ENCODE data around the gene BTN1A1. TPM values are rescaled to one million over a fixed set of nuclear protein-coding genes. Genes with fewer than 3 reads are reported as not detected.

BTN1A1 gene
- total RNA-seq, 1 donor from 2014 or later: not detected

DNA sequence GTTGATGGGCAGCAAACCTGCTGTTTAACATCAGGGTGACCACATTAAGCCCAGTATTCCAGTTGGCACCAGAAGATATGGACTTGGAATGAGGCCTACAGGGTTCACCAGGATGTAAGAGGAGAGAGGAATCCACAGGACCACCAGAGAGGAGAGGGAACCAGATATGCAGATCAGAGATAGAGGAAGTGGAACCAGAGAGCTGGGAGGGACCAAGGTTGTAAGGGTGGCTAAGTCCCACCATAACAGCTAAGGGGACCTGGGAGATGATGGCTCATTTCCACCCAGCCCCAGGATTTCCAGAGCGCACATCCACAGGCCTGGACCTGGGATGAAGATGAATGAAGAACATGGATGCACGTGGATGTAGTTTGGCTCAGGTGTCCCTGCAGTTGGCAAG lies 31.3 kb upstream of the BTN1A1 start:
- no peak for TF ChIP-seq EZH2 (IDR thresholded peaks at IDR 0.05; ENCODE audit: insufficient read depth, low read length)
- Histone ChIP-seq H3K27ac (ENCODE audit: low read depth, low read length) (no peak overlapping the region), H3K9me3 (ENCODE audit: insufficient read depth, low read depth, low read length) (no peaks in the 10 kb centered on the region), H3K4me3 (ENCODE audit: insufficient read depth, low read depth, low read length) (no peak overlapping the region), H3K36me3 (ENCODE audit: insufficient read depth, low read length) (peaks cover 46% of the 10 kb centered on the region), H2AFZ (ENCODE audit: low read depth, low read length) (no peak overlapping the region), H3K27me3 (ENCODE audit: insufficient read depth, low read length) (no peaks in the 10 kb centered on the region), H4K20me1 (ENCODE audit: insufficient read depth, low read length) (peaks cover 6% of the 10 kb centered on the region), H3K4me2 (ENCODE audit: low read length) (no peak overlapping the region), H3K4me1 (ENCODE audit: insufficient read depth, low read length) (no peaks in the 10 kb centered on the region), H3K79me2 (ENCODE audit: insufficient read depth, low read length) (no peaks in the 10 kb centered on the region), H3K9ac (ENCODE audit: low read length) (no peak overlapping the region)
- no peaks in the 10 kb centered on the region for H3K27me3 Mint-ChIP-seq (ENCODE audit: low read depth, unreplicated experiment)
- no peaks in the 10 kb centered on the region for H3K4me1 Mint-ChIP-seq (ENCODE audit: low read depth, unreplicated experiment)
- H3K9me3 Mint-ChIP-seq (ENCODE audit: unreplicated experiment): no peaks in the 10 kb centered on the region
- H3K36me3 Mint-ChIP-seq (ENCODE audit: low read depth, unreplicated experiment): peaks cover 46% of the 10 kb centered on the region
- DNase-seq (ENCODE audit: low read depth): no peak
- H3K4me3 Mint-ChIP-seq (ENCODE audit: unreplicated experiment): no peak overlapping the region
- no peak overlapping the region for H3K27ac Mint-ChIP-seq (ENCODE audit: unreplicated experiment)
- FAIRE-seq: no peak

- TF ChIP-seq, protein P1, sequence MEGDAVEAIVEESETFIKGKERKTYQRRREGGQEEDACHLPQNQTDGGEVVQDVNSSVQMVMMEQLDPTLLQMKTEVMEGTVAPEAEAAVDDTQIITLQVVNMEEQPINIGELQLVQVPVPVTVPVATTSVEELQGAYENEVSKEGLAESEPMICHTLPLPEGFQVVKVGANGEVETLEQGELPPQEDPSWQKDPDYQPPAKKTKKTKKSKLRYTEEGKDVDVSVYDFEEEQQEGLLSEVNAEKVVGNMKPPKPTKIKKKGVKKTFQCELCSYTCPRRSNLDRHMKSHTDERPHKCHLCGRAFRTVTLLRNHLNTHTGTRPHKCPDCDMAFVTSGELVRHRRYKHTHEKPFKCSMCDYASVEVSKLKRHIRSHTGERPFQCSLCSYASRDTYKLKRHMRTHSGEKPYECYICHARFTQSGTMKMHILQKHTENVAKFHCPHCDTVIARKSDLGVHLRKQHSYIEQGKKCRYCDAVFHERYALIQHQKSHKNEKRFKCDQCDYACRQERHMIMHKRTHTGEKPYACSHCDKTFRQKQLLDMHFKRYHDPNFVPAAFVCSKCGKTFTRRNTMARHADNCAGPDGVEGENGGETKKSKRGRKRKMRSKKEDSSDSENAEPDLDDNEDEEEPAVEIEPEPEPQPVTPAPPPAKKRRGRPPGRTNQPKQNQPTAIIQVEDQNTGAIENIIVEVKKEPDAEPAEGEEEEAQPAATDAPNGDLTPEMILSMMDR (IDR thresholded peaks at IDR 0.05; ENCODE audit: insufficient read depth, low read depth, low read length): no peak
- TF ChIP-seq EZH2 (IDR thresholded peaks at IDR 0.05; ENCODE audit: insufficient read depth, low read length): no peak
- no peak for DNase-seq (ENCODE audit: low read depth)
- no peak overlapping the region for H3K9ac ChIP-seq (ENCODE audit: low read length)
- no peaks in the 10 kb centered on the region for H3K79me2 ChIP-seq (ENCODE audit: insufficient read depth, low read length)
- H3K4me1 ChIP-seq (ENCODE audit: insufficient read depth, low read length): peaks cover 6% of the 10 kb centered on the region
- no peaks in the 10 kb centered on the region for H3K27me3 ChIP-seq (ENCODE audit: insufficient read depth, low read length)
- H3K4me1 Mint-ChIP-seq (ENCODE audit: low read depth, unreplicated experiment): peaks cover 6% of the 10 kb centered on the region
- no peaks in the 10 kb centered on the region for H3K27me3 Mint-ChIP-seq (ENCODE audit: low read depth, unreplicated experiment)
- H3K4me3 Mint-ChIP-seq (ENCODE audit: unreplicated experiment): no peak overlapping the region
- H4K20me1 ChIP-seq (ENCODE audit: insufficient read depth, low read length): no peaks in the 10 kb centered on the region
- H2AFZ ChIP-seq (ENCODE audit: low read depth, low read length): no peak overlapping the region
- no peak overlapping the region for H3K27ac Mint-ChIP-seq (ENCODE audit: unreplicated experiment)
- no peak overlapping the region for H3K4me2 ChIP-seq (ENCODE audit: low read length)
- no peak for FAIRE-seq
- no peak overlapping the region for H3K4me3 ChIP-seq (ENCODE audit: insufficient read depth, low read depth, low read length)
- no peak overlapping the region for H3K27ac ChIP-seq (ENCODE audit: low read depth, low read length)
- H3K9me3 Mint-ChIP-seq (ENCODE audit: unreplicated experiment): no peaks in the 10 kb centered on the region
- H3K9me3 ChIP-seq (ENCODE audit: insufficient read depth, low read depth, low read length): no peaks in the 10 kb centered on the region
- peaks cover 38% of the 10 kb centered on the region for H3K36me3 Mint-ChIP-seq (ENCODE audit: low read depth, unreplicated experiment)
- H3K36me3 ChIP-seq (ENCODE audit: insufficient read depth, low read length): peaks cover 32% of the 10 kb centered on the region
These were observed 29.5 kb upstream of the BTN1A1 start for GRCh38 chr6:26470643-26471042.

- FAIRE-seq: no peak
- H4K20me1 ChIP-seq (ENCODE audit: insufficient read depth, low read length): no peaks in the 10 kb centered on the region
- Mint-ChIP-seq H3K4me1 (ENCODE audit: low read depth, unreplicated experiment) (peaks cover 10% of the 10 kb centered on the region), H3K4me3 (ENCODE audit: unreplicated experiment) (no peak overlapping the region), H3K36me3 (ENCODE audit: low read depth, unreplicated experiment) (peaks cover 29% of the 10 kb centered on the region), H3K27me3 (ENCODE audit: low read depth, unreplicated experiment) (no peaks in the 10 kb centered on the region), H3K27ac (ENCODE audit: unreplicated experiment) (no peak overlapping the region), H3K9me3 (ENCODE audit: unreplicated experiment) (no peaks in the 10 kb centered on the region)
- H3K4me2 ChIP-seq (ENCODE audit: low read length): no peak overlapping the region
- no peak for DNase-seq (ENCODE audit: low read depth)
- H3K27ac ChIP-seq (ENCODE audit: low read depth, low read length): no peak overlapping the region
- H3K36me3 ChIP-seq (ENCODE audit: insufficient read depth, low read length): peaks cover 19% of the 10 kb centered on the region
- peaks cover 12% of the 10 kb centered on the region for H3K4me1 ChIP-seq (ENCODE audit: insufficient read depth, low read length)
- H3K4me3 ChIP-seq (ENCODE audit: insufficient read depth, low read depth, low read length): no peak overlapping the region
- H3K9me3 ChIP-seq (ENCODE audit: insufficient read depth, low read depth, low read length): no peaks in the 10 kb centered on the region
- no peaks in the 10 kb centered on the region for H3K79me2 ChIP-seq (ENCODE audit: insufficient read depth, low read length)
- H3K9ac ChIP-seq (ENCODE audit: low read length): no peak overlapping the region
- H3K27me3 ChIP-seq (ENCODE audit: insufficient read depth, low read length): no peaks in the 10 kb centered on the region
- TF ChIP-seq, protein P1 (IDR thresholded peaks at IDR 0.05; ENCODE audit: insufficient read depth, low read depth, low read length): no peak
- no peak for TF ChIP-seq EZH2 (IDR thresholded peaks at IDR 0.05; ENCODE audit: insufficient read depth, low read length)
- H2AFZ ChIP-seq (ENCODE audit: low read depth, low read length): no peak overlapping the region
These were observed 28.1 kb upstream of the BTN1A1 start for GRCh38 chr6:26471970-26472369.

Data from astrocyte (in vitro differentiated cells and primary cell).